ENCODE results near the gene BTF3L4.
"Not testable (repeated sequence)": the region's sequence is repeated elsewhere in the genome, so short reads cannot be mapped to it uniquely, and the experiment has no call there.

The BTF3L4 gene

DNA sequence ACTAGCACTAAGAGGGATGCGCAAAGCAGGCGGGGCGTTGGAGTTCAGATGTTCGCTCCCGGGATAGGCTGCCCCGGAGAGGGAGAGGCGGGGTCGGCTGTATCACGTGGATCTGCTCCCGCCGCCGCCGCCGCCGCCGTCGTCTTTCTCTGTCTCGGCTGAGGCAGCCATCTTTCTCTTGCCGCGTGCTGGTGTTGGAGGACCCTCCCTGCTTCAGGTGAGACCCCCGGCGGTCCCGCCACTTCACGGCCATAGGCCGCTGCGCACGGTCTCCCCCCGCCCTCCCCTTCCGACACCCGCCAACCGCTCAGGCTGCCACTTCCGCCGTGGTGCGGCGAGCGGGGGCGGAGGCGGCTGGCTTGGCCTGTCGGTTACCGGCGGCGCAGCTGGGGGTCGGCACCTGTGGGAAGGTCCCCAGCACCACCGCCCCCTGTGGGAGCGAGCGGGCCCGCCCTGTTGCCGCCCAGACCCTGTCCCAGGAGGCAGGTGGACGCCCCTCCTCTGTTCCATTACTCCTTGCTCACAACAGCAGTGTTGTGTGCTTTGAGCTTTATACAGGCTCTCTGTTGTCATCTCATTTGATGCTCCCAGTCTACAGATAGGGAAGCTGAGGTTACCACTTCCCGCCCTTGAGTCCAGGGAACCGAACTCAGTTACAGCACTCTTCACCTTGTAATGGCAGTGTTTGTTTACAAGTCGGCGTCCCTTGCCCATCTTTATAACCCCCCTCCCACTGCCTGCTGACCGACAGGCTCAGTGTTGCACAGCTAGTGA, at the start of gene BTF3L4:
Gene BTF3L4, plus strand, starts transcription at position 133 of the 774 bp plus-strand sequence. CDS start 3,553 bp downstream, outside the sequence.
- DNase-seq, result peak; percentile 53 to 97 (median 90)

- DNase-seq, result no peak
These were observed 48.7 kb upstream of the BTF3L4 start for GRCh38 chr1:52007215-52008002.

DNA sequence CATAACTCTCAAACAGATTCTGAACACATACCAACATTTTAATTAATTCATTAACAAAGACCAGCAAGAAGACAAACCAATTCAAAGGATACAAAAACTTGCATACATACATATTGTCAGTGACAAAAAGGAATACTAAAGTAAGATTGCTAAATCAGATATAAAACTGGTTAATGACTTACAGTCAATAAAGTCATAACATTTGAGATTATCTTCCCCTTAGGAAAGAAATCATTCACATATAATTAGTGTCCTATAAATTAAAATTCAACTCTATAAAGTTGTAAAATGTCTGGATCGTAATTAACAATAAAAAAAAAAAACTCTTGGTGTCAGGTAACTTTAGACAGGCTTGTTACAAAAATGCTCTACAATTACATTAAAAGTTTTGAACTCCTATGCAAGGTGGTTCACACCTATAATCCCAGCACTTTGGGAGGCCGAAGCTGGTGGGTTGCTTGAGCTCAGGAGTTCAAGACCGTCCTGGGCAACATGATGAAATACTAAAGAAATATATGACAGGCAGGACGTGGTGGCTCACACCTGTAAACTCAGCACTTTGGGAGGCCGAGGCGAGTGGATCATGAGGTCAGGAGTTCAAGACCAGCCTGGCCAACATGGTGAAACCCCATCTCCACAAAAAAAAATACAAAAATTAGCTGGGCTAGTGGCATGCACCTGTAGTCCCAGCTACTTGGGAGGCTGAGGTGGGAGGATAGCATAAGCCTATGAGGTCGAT, 47.9 kb upstream of the BTF3L4 start:
- DNase-seq, result no peak

GRCh38 chr1:52022133-52022532, 34.0 kb upstream of the BTF3L4 start:
- DNase-seq, result no peak

DNA sequence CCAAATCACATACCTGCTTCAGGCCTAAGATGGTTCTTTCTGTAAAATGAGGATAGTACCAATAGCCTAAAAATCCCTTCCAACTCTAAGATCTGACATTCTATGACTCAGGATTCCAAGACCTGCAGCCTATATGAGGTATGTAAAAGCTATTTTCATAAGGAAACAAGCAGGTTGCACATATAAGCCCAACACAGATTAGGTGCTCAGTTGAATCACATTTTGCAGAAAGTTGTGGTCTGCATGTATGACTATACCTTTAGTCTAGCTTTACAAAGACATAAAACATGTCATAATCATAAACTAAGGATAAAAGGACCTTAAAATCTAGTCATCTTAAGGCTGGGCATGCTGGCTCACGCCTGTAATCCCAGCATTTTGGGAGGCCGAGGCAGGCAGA, 29.8 kb upstream of the BTF3L4 start:
- DNase-seq, result no peak

- no peak for DNase-seq
These were observed 27.8 kb upstream of the BTF3L4 start for GRCh38 chr1:52028328-52028727.

DNA sequence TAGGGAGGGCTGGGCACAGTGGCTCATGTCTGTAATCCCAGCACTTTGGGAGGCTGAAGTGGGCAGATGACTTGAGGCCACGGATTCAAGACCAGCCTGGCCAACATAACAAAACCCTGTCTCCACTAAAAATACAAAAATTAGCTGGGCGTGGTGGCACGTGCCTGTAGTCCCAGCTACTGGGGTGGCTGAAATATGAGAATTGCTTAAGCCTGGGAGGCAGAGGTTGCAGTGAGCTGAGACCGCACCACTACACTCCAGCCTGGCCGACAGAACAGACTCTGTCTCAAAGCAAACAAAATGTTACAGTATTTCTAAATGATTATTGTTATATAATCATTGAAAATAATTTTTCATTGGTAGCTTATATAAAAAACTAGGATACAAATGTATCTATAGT, 27.3 kb upstream of the BTF3L4 start:
- not testable (repeated sequence) for DNase-seq

- no peak for DNase-seq
These were observed 23.8 kb upstream of the BTF3L4 start for GRCh38 chr1:52032124-52032784.

DNA sequence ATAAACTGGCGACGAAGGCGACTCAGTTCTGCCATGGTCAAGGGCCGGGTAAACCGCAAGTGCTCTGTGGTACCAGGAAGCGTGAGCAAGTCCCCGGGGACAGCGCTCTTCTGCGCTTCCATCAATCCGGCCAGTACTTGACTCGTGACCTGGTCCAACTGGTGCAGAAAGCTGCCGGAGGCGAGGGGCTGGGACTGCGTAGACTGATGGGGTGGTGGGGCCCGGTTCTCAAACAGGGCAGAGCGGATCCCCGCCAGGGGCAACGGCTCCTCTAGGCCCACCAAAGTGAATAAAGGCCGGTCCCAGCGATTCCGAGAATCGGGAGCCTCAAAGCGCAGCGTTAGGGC, 23.3 kb upstream of the BTF3L4 start:
- peak in 6 of 14 donors; percentile 3 to 39 (median 22) for DNase-seq

GRCh38 chr1:52033190-52034049, 22.7 kb upstream of the BTF3L4 start, which contains the start of gene KTI12:
KTI12 (minus strand) TSS chr1:52033810; CDS start chr1:52033761, 49 bp downstream.
- DNase-seq, result peak; percentile 20 to 88 (median 68)

GRCh38 chr1:52034050-52034384, 22.1 kb upstream of the BTF3L4 start:
- DNase-seq, result no peak

DNA sequence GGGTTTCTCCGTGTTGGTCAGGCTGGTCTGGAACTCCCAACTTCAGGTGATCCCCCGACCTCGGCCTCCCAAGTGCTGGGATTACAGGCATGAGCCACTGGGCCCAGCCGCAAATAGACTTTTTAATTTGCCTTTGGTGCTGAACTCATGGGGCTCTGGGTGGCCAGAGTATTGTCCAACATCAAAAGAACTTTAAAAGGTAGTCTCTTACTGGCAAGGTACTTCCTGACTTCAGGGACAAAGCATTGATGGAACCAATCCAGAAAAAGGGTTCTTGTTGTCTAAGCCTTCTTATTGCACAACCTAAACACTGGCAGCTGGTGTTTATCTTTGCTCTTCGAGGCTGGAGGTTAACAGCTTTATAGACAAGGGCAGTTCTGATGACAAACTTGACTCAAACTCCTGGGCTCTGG, 18.7 kb upstream of the BTF3L4 start:
- DNase-seq, result no peak

DNA sequence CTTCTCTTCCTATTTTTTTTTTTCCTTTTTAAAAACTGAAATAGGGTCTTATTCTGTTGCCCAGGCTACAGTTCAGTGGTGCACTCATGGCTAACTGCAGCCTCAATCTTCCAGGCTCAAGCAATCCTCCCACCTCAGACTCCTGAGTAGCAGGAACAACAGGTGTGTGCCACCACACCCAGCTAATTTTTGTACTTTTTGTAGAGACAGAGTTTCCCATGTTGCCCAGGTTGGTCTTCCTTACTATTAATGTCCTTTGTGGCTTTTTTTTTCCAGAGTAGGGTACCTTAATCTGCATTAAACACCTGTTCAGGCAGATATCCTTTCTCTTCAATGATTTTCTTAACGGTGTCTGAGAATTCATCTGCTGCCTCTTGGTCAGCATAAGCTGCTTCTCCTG, 18.2 kb upstream of the BTF3L4 start:
- DNase-seq, result no peak

DNA sequence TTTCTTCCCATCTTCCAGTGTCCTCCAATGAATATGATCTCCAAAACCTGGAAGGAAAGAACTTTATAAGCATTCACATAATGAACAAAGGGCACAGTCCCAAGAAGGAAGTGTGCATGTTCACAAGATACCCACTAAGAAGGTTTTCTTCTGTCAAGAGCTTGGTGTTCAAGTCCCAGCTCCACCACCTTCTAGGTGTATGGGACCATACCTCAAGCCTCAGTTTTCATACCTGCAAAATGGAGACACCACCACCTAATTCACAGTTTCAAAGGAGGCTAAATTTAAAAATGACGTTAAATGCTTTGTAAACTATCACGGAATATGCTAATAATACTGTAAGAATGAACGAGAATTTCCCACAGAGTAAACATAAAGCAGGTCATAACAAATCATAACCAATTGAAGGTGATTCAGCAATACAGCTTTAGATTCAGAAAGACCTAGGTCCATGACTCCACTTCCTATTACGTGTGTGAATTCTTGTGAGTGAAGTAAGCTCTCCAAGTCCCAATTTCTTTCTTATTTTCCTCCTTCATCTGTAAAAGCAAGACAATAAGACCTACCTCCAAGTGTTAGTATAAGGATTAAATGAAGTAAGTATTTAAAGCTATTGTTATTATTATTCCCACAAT, 14.4 kb upstream of the BTF3L4 start:
- no peak for DNase-seq

- no peak for DNase-seq
These were observed 10.9 kb upstream of the BTF3L4 start for GRCh38 chr1:52045236-52045635.

GRCh38 chr1:52045666-52046195, 10.4 kb upstream of the BTF3L4 start:
- not testable (repeated sequence) for DNase-seq

GRCh38 chr1:52049337-52049736, 6.8 kb upstream of the BTF3L4 start:
- DNase-seq, result not testable (repeated sequence)

GRCh38 chr1:52053862-52054261, 2.2 kb upstream of the BTF3L4 start:
- no peak for DNase-seq

DNA sequence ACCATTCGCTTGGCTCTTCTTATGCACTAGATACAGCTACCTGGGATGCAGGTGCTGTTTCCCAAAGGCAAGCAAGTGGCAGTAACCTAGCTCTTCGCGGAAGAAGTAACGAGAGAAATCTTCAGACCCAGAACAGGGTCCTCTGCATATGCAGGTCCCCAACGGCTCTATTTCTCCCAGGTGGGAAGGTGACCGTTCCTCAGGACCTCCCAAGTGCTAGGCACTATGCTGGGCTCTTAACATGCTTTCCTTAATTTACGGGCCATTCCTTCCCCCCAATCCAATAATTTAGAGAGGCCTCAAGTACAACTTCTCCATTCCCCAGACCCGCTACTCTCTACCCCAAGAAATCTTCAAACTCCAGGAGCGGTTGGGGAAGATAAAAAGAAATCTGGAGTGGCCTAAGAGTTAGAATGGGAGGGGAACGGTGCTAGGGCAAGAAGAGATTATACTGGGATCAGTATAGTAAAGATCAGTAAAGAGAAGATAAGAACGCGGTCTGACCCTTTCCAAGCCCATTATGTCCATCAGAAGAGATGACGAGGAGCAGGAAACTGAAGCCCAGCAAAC, 1.5 kb upstream of the BTF3L4 start:
- peak in 1 of 14 donors; percentile 12 for DNase-seq

Data from C1 segment of cervical spinal cord (tissue), 14 donors.